HCT116 (cell line): Measurements from ENCODE around the gene ABCE1. TPM values are rescaled to one million over a fixed set of nuclear protein-coding genes. Genes with fewer than 3 reads are reported as not detected.

Experiments used
- ATAC-seq: fragments of 200-7000 bp; cut with Tn5 transposase; 2 replicates; pipeline ENCODE4 v1.9.1; 2020; ENCODE audit warnings: mild to moderate bottlenecking, moderate library complexity
- BruUV-seq: library from RNA; stranded (reverse); fragments of 400-500 nt; replicated peaks from 2 replicates; lab custom pipeline; 2021; lab: Mats Ljungman, UMichigan
- CTCF ChIA-PET: fragments of 300-600 bp; sonication (Branson Sonifier 250); formaldehyde crosslinking; loops from one replicate; lab custom pipeline; 2021; ENCODE audit warnings: antibody characterized with exemption; lab: Charles Lee
- POLR2A ChIA-PET: fragments of 300-600, 350-600 bp; sonication (Branson Sonifier 250); formaldehyde crosslinking; loops from one replicate; lab custom pipeline; 2021; ENCODE audit warnings: antibody characterized with exemption; lab: Charles Lee
- RAD21 ChIA-PET, 2 experiments: fragments of 300-600 bp; sonication (Branson Sonifier 250); formaldehyde crosslinking; loops; one replicate each; lab custom pipeline; 2023; ENCODE audit warnings: low total read pairs in 2 of 2; ENCODE audit not compliant: uncharacterized antibody in 2 of 2, unreplicated experiment in 2 of 2, low non-redundant PET in 1 of 2; lab: Charles Lee
- DNase-seq: peaks from one replicate; pipeline ENCODE4 v3.0.0-alpha.2; 2010; ENCODE audit warnings: low read depth, low spot score
- H2AFZ ChIP-seq: fragments of 200-600 bp; shearing (Covaris generic), sonication (generic); 2 replicates; pipeline ENCODE4 v1.6.1; 2017; ENCODE audit warnings: low read depth, mixed run types, mixed read lengths, antibody characterized with exemption, low read length; ENCODE audit not compliant: poor library complexity, severe bottlenecking
- H3K27ac ChIP-seq: 2 replicates; pipeline ENCODE4 v1.5.1; 2012; ENCODE audit warnings: low read depth, low read length
- H3K27me3 ChIP-seq: fragments of 200-600 bp; sonication (generic); 2 replicates; pipeline ENCODE4 v1.6.1; 2016; ENCODE audit warnings: mixed run types, low read length, mixed read lengths; ENCODE audit not compliant: insufficient read depth
- H3K36me3 ChIP-seq, 2 experiments: fragments of 200-500 bp in 1 of 2; fragments of 200-600 bp in 1 of 2; sonication (Bioruptor generic) in 1 of 2; sonication (generic) in 1 of 2; 2 replicates each; pipeline versions ENCODE4 v1.5.1 to v1.6.1; 2014 to 2016; ENCODE audit warnings: low read length in 2 of 2, inconsistent platforms in 1 of 2, mixed read lengths in 1 of 2, mixed run types in 1 of 2; ENCODE audit not compliant: insufficient read depth in 2 of 2, control insufficient read depth in 1 of 2
- H3K4me1 ChIP-seq, 2 experiments: fragments of 200-600 bp in 1 of 2; sonication (generic) in 1 of 2; 2 replicates each; pipeline versions ENCODE4 v1.5.1 to v1.6.1; 2012 to 2017; ENCODE audit warnings: low read length in 2 of 2, inconsistent platforms in 1 of 2, mild to moderate bottlenecking in 1 of 2, mixed read lengths in 1 of 2, mixed run types in 1 of 2, moderate library complexity in 1 of 2; ENCODE audit not compliant: insufficient read depth in 2 of 2, control insufficient read depth in 1 of 2
- H3K4me2 ChIP-seq: fragments of 200-600 bp; sonication (generic); 2 replicates; pipeline ENCODE4 v1.6.1; 2017; ENCODE audit warnings: mixed run types, low read length, mixed read lengths
- H3K4me3 ChIP-seq, 2 experiments: fragments of 200-600 bp in 1 of 2; sonication (generic) in 1 of 2; replicated peaks in 1 of 2; 2 replicates each; pipeline ENCODE4 v1.5.1; 2011 to 2016; ENCODE audit warnings: low read length in 2 of 2, control low read depth in 1 of 2, low read depth in 1 of 2, mild to moderate bottlenecking in 1 of 2, mixed read lengths in 1 of 2, mixed run types in 1 of 2
- H3K79me2 ChIP-seq: fragments of 200-600 bp; sonication (generic); 2 replicates; pipeline ENCODE4 v1.6.1; 2017; ENCODE audit warnings: mild to moderate bottlenecking, mixed run types, low read length, moderate library complexity, mixed read lengths; ENCODE audit not compliant: insufficient read depth
- H3K9ac ChIP-seq: fragments of 200-600 bp; sonication (generic); 2 replicates; pipeline ENCODE4 v1.6.1; 2016; ENCODE audit warnings: low read length, mixed read lengths
- H3K9me2 ChIP-seq: fragments of 200-600 bp; sonication (generic), shearing (Covaris generic); 2 replicates; pipeline ENCODE4 v1.6.1; 2017; ENCODE audit warnings: mixed run types, mild to moderate bottlenecking, moderate library complexity; ENCODE audit not compliant: insufficient read depth
- H3K9me3 ChIP-seq, 2 experiments: fragments of 200-500 bp in 1 of 2; fragments of 200-600 bp in 1 of 2; sonication (Bioruptor generic) in 1 of 2; sonication (generic) in 1 of 2; 2 replicates each; pipeline ENCODE4 v1.6.1; 2014 to 2017; ENCODE audit warnings: low read length in 2 of 2, mixed read lengths in 2 of 2, inconsistent platforms in 1 of 2, low read depth in 1 of 2, mild to moderate bottlenecking in 1 of 2, mixed run types in 1 of 2, moderate library complexity in 1 of 2; ENCODE audit not compliant: control insufficient read depth in 1 of 2, insufficient read depth in 1 of 2
- H4K20me1 ChIP-seq: fragments of 200-600 bp; sonication (generic), shearing (Covaris generic); 2 replicates; pipeline ENCODE4 v1.6.1; 2017; ENCODE audit warnings: mixed run types, mild to moderate bottlenecking, moderate library complexity; ENCODE audit not compliant: insufficient read depth
- CBX3 ChIP-seq: IDR thresholded peaks from 2 replicates; pipeline ENCODE4 v1.6.1; 2012; ENCODE audit warnings: low read depth
- CEBPB ChIP-seq: IDR thresholded peaks from 2 replicates; pipeline ENCODE4 v1.6.1; 2012; ENCODE audit warnings: low read depth
- EGR1 ChIP-seq: IDR thresholded peaks from 2 replicates; pipeline ENCODE4 v1.6.1; 2012; ENCODE audit warnings: low read depth
- ELF1 ChIP-seq: IDR thresholded peaks from 2 replicates; pipeline ENCODE4 v1.6.1; 2012; ENCODE audit warnings: low read depth, borderline replicate concordance
- EZH2 ChIP-seq: fragments of 200-600 bp; sonication (generic); IDR thresholded peaks from 2 replicates; pipeline ENCODE4 v1.6.1; 2017; ENCODE audit warnings: antibody characterized with exemption, mixed run types
- EZH2phosphoT487 ChIP-seq: fragments of 200-600 bp; IDR thresholded peaks from 2 replicates; pipeline ENCODE4 v1.6.1; 2018; ENCODE audit warnings: antibody characterized with exemption, borderline replicate concordance
- FOSL1 ChIP-seq: IDR thresholded peaks from 2 replicates; pipeline ENCODE4 v1.6.1; 2012; ENCODE audit warnings: low read depth
- JUND ChIP-seq: IDR thresholded peaks from 2 replicates; pipeline ENCODE4 v1.6.1; 2012
- POLR2AphosphoS5 ChIP-seq: IDR thresholded peaks from 2 replicates; pipeline ENCODE4 v1.6.1; 2011; ENCODE audit warnings: mild to moderate bottlenecking, low read depth, low read length, moderate library complexity
- RAD21 ChIP-seq: IDR thresholded peaks from 2 replicates; pipeline ENCODE4 v1.6.1; 2012; ENCODE audit warnings: low read depth, mild to moderate bottlenecking
- SIN3A ChIP-seq: IDR thresholded peaks from 2 replicates; pipeline ENCODE4 v1.6.1; 2012; ENCODE audit warnings: low read depth
- SP1 ChIP-seq: IDR thresholded peaks from 2 replicates; pipeline ENCODE4 v1.6.1; 2012; ENCODE audit warnings: low read depth
- SRF ChIP-seq: IDR thresholded peaks from 2 replicates; pipeline ENCODE4 v1.6.1; 2012; ENCODE audit warnings: low read depth
- TCF7L2 ChIP-seq: IDR thresholded peaks from 2 replicates; pipeline ENCODE4 v1.7.0; 2011; ENCODE audit warnings: borderline replicate concordance, inconsistent platforms; ENCODE audit not compliant: insufficient read depth, insufficient read length; ENCODE audit errors: extremely low read depth
- YY1 ChIP-seq: IDR thresholded peaks from 2 replicates; pipeline ENCODE4 v1.6.1; 2011; ENCODE audit warnings: low read length, low read depth, moderate library complexity, mild to moderate bottlenecking; ENCODE audit not compliant: insufficient replicate concordance; ENCODE audit errors: extremely low read depth
- ZFX ChIP-seq: fragments of 450-650 bp; IDR thresholded peaks from 2 replicates; pipeline ENCODE4 v1.6.1; 2017
- ZNF274 ChIP-seq: fragments of 200-500 bp; sonication (Bioruptor generic); IDR thresholded peaks from 2 replicates; pipeline ENCODE4 v1.6.1; 2014; ENCODE audit warnings: mild to moderate bottlenecking, low read depth, low read length, inconsistent platforms
- intact Hi-C: fragments of 100-400 bp; cut with micrococcal nuclease; formaldehyde crosslinking; loops from 2 replicates; pipeline ENCODE4 v1.10.0; 2022
- total RNA-seq: library from RNA; stranded (reverse); gene quantifications from one replicate; pipeline ENCODE4 v1.2.1, GENCODE V29; 2021; ENCODE audit not compliant: unreplicated experiment
- TF ChIP-seq, protein P1 (sequence below): IDR thresholded peaks from 2 replicates; pipeline ENCODE4 v1.6.1; 2012
- TF ChIP-seq, protein P2 (sequence below): IDR thresholded peaks from 2 replicates; pipeline ENCODE4 v1.6.1; 2012; ENCODE audit warnings: low read depth
- TF ChIP-seq, protein P3 (sequence below), 3 experiments: fragments of 200-600 bp in 1 of 3; sonication (generic) in 1 of 3; IDR thresholded peaks in 2 of 3; conservative IDR thresholded peaks in 1 of 3; 2 replicates each; pipeline ENCODE4 v1.5.1; 2012 to 2017; ENCODE audit warnings: low read depth in 2 of 3, low read length in 2 of 3, antibody characterized with exemption in 1 of 3, borderline replicate concordance in 1 of 3, control low read depth in 1 of 3, mild to moderate bottlenecking in 1 of 3, mixed read lengths in 1 of 3, mixed run types in 1 of 3, moderate library complexity in 1 of 3; ENCODE audit not compliant: insufficient read depth in 1 of 3

The ABCE1 gene
- total RNA-seq, 1 experiment from 2014 or later: 145 TPM

DNA sequence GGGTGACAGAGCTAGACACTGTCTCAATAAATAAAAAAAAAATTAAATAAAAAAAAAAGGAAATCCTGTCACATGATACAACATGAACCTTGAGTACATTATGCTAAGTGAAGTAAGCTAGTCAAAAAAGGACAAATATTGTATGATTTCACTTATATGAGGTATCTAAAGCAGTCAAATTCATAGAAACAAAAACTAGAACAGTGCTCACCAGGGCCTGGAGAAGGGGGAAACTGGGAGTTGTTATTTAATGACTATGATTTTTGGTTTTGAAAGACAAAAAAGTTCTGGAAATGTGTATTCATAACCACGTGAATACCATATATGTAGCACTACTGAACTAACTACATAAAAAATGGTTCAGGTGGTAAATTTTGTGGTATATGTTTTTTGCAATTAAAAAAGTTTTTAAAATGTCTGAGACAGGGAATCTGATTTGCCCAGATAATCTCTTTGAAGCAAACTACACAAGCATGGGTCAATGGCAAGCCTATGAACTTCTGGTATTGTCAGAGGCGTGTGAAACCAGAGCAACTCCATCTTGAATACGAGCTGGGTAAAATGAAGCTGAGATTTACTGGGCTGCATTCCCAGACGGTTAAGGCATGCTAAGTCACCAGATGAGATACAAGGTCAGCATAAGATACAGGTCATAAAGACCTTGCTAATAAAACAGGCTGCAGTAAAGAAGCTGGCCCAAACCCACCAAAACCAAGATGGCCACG, 42.4 kb upstream of the ABCE1 start:
- POLR2A ChIA-PET: no interaction called here
- CTCF ChIA-PET: no interaction called here
- BruUV-seq: no TSS peak

More for the DNA sequence above, 42.4 kb upstream of the ABCE1 start:
- TF ChIP-seq ZFX (no peak), CBX3 (no peak), POLR2AphosphoS5 (no peak), TCF7L2 (no peak), YY1 (no peak), EGR1 (no peak), EZH2phosphoT487 (no peak), FOSL1 (no peak), SIN3A (no peak), SP1 (no peak), JUND (no peak), EZH2 (no peak), SRF (no peak), ELF1 (no peak), ZNF274 (no peak), RAD21 (no peak), CEBPB (no peak)
- TF ChIP-seq, protein P1, sequence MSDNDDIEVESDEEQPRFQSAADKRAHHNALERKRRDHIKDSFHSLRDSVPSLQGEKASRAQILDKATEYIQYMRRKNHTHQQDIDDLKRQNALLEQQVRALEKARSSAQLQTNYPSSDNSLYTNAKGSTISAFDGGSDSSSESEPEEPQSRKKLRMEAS: no peak
- TF ChIP-seq, protein P2, sequence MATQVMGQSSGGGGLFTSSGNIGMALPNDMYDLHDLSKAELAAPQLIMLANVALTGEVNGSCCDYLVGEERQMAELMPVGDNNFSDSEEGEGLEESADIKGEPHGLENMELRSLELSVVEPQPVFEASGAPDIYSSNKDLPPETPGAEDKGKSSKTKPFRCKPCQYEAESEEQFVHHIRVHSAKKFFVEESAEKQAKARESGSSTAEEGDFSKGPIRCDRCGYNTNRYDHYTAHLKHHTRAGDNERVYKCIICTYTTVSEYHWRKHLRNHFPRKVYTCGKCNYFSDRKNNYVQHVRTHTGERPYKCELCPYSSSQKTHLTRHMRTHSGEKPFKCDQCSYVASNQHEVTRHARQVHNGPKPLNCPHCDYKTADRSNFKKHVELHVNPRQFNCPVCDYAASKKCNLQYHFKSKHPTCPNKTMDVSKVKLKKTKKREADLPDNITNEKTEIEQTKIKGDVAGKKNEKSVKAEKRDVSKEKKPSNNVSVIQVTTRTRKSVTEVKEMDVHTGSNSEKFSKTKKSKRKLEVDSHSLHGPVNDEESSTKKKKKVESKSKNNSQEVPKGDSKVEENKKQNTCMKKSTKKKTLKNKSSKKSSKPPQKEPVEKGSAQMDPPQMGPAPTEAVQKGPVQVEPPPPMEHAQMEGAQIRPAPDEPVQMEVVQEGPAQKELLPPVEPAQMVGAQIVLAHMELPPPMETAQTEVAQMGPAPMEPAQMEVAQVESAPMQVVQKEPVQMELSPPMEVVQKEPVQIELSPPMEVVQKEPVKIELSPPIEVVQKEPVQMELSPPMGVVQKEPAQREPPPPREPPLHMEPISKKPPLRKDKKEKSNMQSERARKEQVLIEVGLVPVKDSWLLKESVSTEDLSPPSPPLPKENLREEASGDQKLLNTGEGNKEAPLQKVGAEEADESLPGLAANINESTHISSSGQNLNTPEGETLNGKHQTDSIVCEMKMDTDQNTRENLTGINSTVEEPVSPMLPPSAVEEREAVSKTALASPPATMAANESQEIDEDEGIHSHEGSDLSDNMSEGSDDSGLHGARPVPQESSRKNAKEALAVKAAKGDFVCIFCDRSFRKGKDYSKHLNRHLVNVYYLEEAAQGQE: no peak
- TF ChIP-seq, protein P3, sequence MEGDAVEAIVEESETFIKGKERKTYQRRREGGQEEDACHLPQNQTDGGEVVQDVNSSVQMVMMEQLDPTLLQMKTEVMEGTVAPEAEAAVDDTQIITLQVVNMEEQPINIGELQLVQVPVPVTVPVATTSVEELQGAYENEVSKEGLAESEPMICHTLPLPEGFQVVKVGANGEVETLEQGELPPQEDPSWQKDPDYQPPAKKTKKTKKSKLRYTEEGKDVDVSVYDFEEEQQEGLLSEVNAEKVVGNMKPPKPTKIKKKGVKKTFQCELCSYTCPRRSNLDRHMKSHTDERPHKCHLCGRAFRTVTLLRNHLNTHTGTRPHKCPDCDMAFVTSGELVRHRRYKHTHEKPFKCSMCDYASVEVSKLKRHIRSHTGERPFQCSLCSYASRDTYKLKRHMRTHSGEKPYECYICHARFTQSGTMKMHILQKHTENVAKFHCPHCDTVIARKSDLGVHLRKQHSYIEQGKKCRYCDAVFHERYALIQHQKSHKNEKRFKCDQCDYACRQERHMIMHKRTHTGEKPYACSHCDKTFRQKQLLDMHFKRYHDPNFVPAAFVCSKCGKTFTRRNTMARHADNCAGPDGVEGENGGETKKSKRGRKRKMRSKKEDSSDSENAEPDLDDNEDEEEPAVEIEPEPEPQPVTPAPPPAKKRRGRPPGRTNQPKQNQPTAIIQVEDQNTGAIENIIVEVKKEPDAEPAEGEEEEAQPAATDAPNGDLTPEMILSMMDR (IDR thresholded peaks at IDR 0.05 in 2 of 3, conservative IDR thresholded peaks at IDR 0.05 in 1 of 3; ENCODE audit: borderline replicate concordance in 1 of 3, insufficient read depth in 1 of 3, low read depth in 2 of 3, low read length in 2 of 3): no peak
- intact Hi-C loops: no loop called here
- H3K4me1 ChIP-seq: no peaks in the 10 kb centered on the region
- H3K27me3 ChIP-seq: no peaks in the 10 kb centered on the region
- peaks cover 16% of the 10 kb centered on the region for H3K79me2 ChIP-seq
- H3K36me3 ChIP-seq: no peaks in the 10 kb centered on the region
- no peak overlapping the region for H3K27ac ChIP-seq
- ATAC-seq (no peak), DNase-seq (no peak)
- H3K9ac ChIP-seq: no peak overlapping the region
- H2AFZ ChIP-seq: no peak overlapping the region
- no peak overlapping the region for H3K4me2 ChIP-seq
- no peaks in the 10 kb centered on the region for H3K9me2 ChIP-seq
- no peak overlapping the region for H3K4me3 ChIP-seq
- H4K20me1 ChIP-seq: peaks cover 4% of the 10 kb centered on the region; the same call in 1 of the 2 replicates
- RAD21 ChIA-PET: no interaction called here
- H3K9me3 ChIP-seq: no peaks in the 10 kb centered on the region
